ENCODE results near the gene TTC39B. TPM values are rescaled to one million over a fixed set of nuclear protein-coding genes. Genes with fewer than 3 reads are reported as not detected.

Gene TTC39B
- total RNA-seq, 1 donor from 2014 or later, result 6.9 TPM

- DNase-seq, result no peak
Observed at GRCh38 chr9:15127831-15128230, 179.2 kb downstream of the TTC39B start.

DNA sequence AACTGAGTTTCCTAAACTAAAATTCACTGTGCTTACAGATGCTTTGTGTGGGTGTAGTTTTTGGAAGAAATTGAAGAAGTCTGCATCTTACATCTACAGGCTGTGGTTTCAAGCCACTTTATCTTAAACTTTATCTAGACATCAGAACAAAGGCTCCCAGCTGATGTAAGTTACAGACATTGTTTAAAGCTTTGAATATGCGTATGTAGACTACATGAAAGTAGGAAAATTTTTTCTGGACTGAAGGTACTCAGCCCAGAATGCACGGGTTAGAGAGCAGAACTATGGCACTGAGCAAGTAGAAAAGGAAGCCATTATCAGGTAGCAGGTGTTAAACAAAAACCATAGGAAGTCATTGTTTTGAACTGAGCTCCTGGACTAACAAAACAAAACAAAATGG lies 185.4 kb downstream of the TTC39B start:
- no peak for DNase-seq

DNA sequence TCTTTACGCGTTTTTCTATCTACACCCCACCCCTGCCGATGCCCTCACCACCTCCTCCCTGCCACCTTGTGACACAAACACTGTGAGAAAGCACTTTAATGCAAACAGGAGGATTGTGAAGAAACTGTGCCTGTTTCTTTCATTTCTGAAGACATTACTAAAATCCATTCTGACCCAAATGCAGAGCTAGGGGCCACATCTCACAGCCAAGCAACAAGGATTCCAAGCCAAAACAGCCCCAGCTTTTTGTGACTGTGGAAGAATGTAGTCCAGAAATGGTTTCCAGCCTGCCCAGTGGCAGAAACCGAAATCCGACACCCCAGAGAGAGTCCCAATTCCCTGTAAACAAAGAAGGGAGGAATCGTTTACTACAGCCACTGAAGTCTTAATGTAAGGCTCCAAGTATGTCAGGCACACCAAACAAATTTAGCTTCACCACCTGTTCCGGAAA lies 190.9 kb downstream of the TTC39B start:
- no peak for DNase-seq

DNA sequence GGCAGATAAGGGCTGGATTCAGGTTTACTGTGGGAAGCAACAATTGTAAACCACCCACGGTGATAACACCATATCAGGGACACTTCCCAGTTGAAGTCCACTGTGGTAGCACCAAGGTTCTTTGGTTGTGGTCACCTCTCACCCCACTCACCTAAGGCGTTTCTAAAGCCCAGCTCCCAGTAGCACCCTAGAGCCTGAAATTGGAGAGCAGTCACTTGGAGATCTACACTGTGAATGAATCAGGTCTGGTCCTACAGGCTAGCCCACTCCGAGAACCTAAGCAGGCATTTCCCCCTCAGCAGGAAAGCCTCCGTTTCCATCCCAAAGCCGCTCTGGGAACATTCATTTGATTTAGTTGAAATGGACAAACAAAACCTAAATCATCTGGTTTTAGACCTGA lies 191.3 kb downstream of the TTC39B start:
- DNase-seq, result no peak

DNA sequence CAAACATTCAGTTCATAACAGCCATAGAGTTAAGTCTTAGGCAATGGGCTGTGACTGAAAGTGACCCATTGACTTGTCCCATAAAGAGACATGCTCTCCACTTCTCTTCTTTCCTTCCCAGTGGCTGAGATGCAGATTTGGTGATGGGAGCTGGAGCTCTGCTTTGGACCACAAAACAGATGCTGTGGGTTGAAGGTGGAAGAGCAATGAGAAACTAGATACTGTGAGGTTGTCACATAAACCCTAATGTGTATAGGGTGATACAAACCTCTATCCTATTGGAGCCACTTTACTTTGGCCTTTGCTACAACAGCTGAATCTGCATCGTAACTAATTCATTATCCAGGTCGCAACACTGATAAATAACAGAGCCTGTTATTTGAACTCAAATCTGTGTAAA lies 192.0 kb downstream of the TTC39B start:
- DNase-seq, result no peak

Small RNA genes lying within 50 kb of the gene (small RNA-seq; reads per million reads assigned to genes)
- gene RNU6-559P, result not detected

Other genes with a start within 250 kb of the TTC39B start
- gene SNAPC3, start 115.7 kb upstream of the TTC39B start, total RNA-seq, result 80.5 TPM
- 160 TPM for gene PSIP1, start 203.8 kb upstream of the TTC39B start, total RNA-seq
- gene CCDC171, start 245.8 kb upstream of the TTC39B start, total RNA-seq, result 56.5 TPM